ENCODE measurements around the gene CALCOCO2. TPM values are rescaled to one million over a fixed set of nuclear protein-coding genes. Genes with fewer than 3 reads are reported as not detected.
"Not testable (repeated sequence)": the region's sequence is repeated elsewhere in the genome, so short reads cannot be mapped to it uniquely, and the experiment has no call there.

CALCOCO2 gene
- total RNA-seq, 1 experiment from 2014 or later = 23.1 TPM

DNA sequence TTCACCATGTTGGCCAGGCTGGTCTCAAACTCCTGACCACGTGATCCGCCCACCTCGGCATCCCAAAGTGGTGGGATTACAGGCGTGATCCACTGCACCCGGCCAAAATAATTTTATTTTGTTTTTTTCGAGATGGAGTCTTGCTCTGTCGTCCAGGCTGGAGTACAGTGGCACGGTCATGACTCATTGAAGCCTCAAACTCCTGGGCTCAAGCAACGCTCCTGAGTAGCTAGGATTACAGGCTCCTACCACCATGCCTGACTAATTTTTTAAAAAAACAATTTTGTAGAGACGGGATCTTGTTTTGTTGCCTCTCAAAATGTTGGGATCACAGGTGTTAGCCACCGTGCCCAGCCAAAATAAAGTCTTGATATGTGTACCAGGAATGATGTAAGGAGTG is 11.4 kb upstream of the CALCOCO2 start:
- Histone ChIP-seq H3K9me3 (ENCODE audit: control insufficient read depth, low read depth, low read length) (no peaks in the 10 kb centered on the region), H3K27me3 (ENCODE audit: insufficient read depth, low read length) (no peaks in the 10 kb centered on the region), H3K23ac (ENCODE audit: insufficient read length, low read depth, low read length) (no peak overlapping the region), H3K79me2 (ENCODE audit: insufficient read depth, low read length) (no peaks in the 10 kb centered on the region), H3T11ph (ENCODE audit: low read length) (no peak overlapping the region), H3K9ac (ENCODE audit: extremely low read depth, insufficient read length, low read length) (no peak overlapping the region), H2BK12ac (ENCODE audit: insufficient read length, low read depth, low read length) (no peak overlapping the region), H3K79me1 (ENCODE audit: insufficient read depth, low read depth, low read length, poor library complexity, severe bottlenecking) (no peaks in the 10 kb centered on the region), H3K18ac (ENCODE audit: insufficient read length, low read depth, low read length) (no peak overlapping the region), H2AK5ac (ENCODE audit: insufficient read length, low read length) (no peak overlapping the region), H3K14ac (ENCODE audit: insufficient read depth, low read length) (no peak overlapping the region), H2AFZ (ENCODE audit: low read length) (no peak overlapping the region), H4K8ac (replicated peaks; ENCODE audit: insufficient read length, low read depth, low read length) (no peak overlapping the region), H3K4me1 (ENCODE audit: insufficient read depth, low read length) (peaks cover 7% of the 10 kb centered on the region; the same call in 1 of the 2 replicates), H3K27ac (ENCODE audit: insufficient read length, low read depth, low read length) (no peak overlapping the region), H2BK5ac (ENCODE audit: insufficient read length, low read length) (no peak overlapping the region), H3K23me2 (ENCODE audit: insufficient read length, low read depth, low read length, poor library complexity, severe bottlenecking) (no peaks in the 10 kb centered on the region), H3K4me2 (ENCODE audit: insufficient read depth, insufficient read length, low read length) (no peak overlapping the region), H4K20me1 (ENCODE audit: control insufficient read depth, insufficient read depth, insufficient read length) (no peaks in the 10 kb centered on the region), H2BK120ac (ENCODE audit: low read depth, low read length, poor library complexity, severe bottlenecking) (no peak overlapping the region), H4K5ac (ENCODE audit: insufficient read length, low read depth, low read length) (no peak overlapping the region), H4K91ac (ENCODE audit: insufficient read length, low read depth, low read length) (no peak overlapping the region), H2BK15ac (ENCODE audit: low read depth, low read length) (no peak overlapping the region), H3K4ac (ENCODE audit: low read depth, low read length) (no peak overlapping the region), H2BK20ac (ENCODE audit: low read depth, low read length, poor library complexity, severe bottlenecking) (no peak overlapping the region), H3K56ac (ENCODE audit: insufficient read length, low read depth, low read length) (no peak overlapping the region)
- H3K36me3 Mint-ChIP-seq (ENCODE audit: insufficient read depth in 1 of 3, low read depth in 3 of 3) = peaks cover 0 to 2% (median 0%) of the 10 kb centered on the region in 3 experiments; a peak in 1 of 7 replicates
- peaks cover 22% of the 10 kb centered on the region for H3K27me3 Mint-ChIP-seq (ENCODE audit: low read depth)
- no peak overlapping the region for H3K4me3 Mint-ChIP-seq
- peak overlapping the region in 1 of 3 experiments; percentile 98; a peak in 3 of 7 replicates for H3K27ac Mint-ChIP-seq
- no peak for DNase-seq
- no peaks in the 10 kb centered on the region for H3K9me3 Mint-ChIP-seq
- TF ChIP-seq, protein P1, sequence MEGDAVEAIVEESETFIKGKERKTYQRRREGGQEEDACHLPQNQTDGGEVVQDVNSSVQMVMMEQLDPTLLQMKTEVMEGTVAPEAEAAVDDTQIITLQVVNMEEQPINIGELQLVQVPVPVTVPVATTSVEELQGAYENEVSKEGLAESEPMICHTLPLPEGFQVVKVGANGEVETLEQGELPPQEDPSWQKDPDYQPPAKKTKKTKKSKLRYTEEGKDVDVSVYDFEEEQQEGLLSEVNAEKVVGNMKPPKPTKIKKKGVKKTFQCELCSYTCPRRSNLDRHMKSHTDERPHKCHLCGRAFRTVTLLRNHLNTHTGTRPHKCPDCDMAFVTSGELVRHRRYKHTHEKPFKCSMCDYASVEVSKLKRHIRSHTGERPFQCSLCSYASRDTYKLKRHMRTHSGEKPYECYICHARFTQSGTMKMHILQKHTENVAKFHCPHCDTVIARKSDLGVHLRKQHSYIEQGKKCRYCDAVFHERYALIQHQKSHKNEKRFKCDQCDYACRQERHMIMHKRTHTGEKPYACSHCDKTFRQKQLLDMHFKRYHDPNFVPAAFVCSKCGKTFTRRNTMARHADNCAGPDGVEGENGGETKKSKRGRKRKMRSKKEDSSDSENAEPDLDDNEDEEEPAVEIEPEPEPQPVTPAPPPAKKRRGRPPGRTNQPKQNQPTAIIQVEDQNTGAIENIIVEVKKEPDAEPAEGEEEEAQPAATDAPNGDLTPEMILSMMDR (conservative IDR thresholded peaks at IDR 0.05) = no peak
- no CpG with 5 or more reads among the region's 11 CpGs for WGBS (ENCODE audit: extremely low coverage, insufficient read length, low lambda C conversion rate)
- H3K4me1 Mint-ChIP-seq = peaks cover 23 to 43% of the 10 kb centered on the region in 2 experiments

DNA sequence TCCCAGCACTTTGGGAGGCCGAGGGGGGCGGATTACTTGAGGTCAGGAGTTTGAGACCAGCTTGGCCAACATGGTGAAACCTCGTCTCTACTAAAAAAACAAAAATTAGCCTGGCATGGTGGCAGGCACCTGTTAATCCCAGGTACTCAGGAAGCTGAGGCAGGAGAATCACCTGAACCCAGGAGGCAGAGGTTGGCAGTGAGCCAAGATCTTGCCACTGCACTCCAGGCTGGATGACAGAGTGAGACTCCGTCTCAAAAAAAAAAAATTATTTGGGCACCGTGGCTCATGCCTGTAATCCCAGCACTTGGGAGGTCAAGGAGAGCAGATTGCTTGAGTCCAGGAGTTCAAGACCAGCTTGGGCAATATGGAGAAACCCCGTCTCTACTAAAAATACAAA is 9.9 kb upstream of the CALCOCO2 start:
- not testable (repeated sequence) for H2BK15ac ChIP-seq (ENCODE audit: low read depth, low read length); H3K79me2 ChIP-seq (ENCODE audit: insufficient read depth, low read length); H3K56ac ChIP-seq (ENCODE audit: insufficient read length, low read depth, low read length); H3K79me1 ChIP-seq (ENCODE audit: insufficient read depth, low read depth, low read length, poor library complexity, severe bottlenecking); H3K14ac ChIP-seq (ENCODE audit: insufficient read depth, low read length); H3K9ac ChIP-seq (ENCODE audit: extremely low read depth, insufficient read length, low read length); H2AFZ ChIP-seq (ENCODE audit: low read length); H2BK20ac ChIP-seq (ENCODE audit: low read depth, low read length, poor library complexity, severe bottlenecking); H3T11ph ChIP-seq (ENCODE audit: low read length); H2BK12ac ChIP-seq (ENCODE audit: insufficient read length, low read depth, low read length); H4K20me1 ChIP-seq (ENCODE audit: control insufficient read depth, insufficient read depth, insufficient read length); H2BK5ac ChIP-seq (ENCODE audit: insufficient read length, low read length); H3K27me3 Mint-ChIP-seq (ENCODE audit: low read depth); H3K9me3 ChIP-seq (ENCODE audit: control insufficient read depth, low read depth, low read length); H3K18ac ChIP-seq (ENCODE audit: insufficient read length, low read depth, low read length); H3K27me3 ChIP-seq (ENCODE audit: insufficient read depth, low read length); H4K91ac ChIP-seq (ENCODE audit: insufficient read length, low read depth, low read length); H3K27ac ChIP-seq (ENCODE audit: insufficient read length, low read depth, low read length); H3K4ac ChIP-seq (ENCODE audit: low read depth, low read length); H2BK120ac ChIP-seq (ENCODE audit: low read depth, low read length, poor library complexity, severe bottlenecking); H3K4me2 ChIP-seq (ENCODE audit: insufficient read depth, insufficient read length, low read length); DNase-seq; H3K23me2 ChIP-seq (ENCODE audit: insufficient read length, low read depth, low read length, poor library complexity, severe bottlenecking); H4K5ac ChIP-seq (ENCODE audit: insufficient read length, low read depth, low read length); H4K8ac ChIP-seq (replicated peaks; ENCODE audit: insufficient read length, low read depth, low read length); H3K36me3 Mint-ChIP-seq (ENCODE audit: insufficient read depth in 1 of 3, low read depth in 3 of 3); H3K9me3 Mint-ChIP-seq; H3K4me1 ChIP-seq (ENCODE audit: insufficient read depth, low read length); H3K23ac ChIP-seq (ENCODE audit: insufficient read length, low read depth, low read length); H2AK5ac ChIP-seq (ENCODE audit: insufficient read length, low read length)
- Mint-ChIP-seq H3K27ac (peak overlapping the region in 1 of 3 experiments; percentile 27; a peak in 1 of 7 replicates), H3K4me1 (peaks cover 24 to 33% of the 10 kb centered on the region in 2 experiments), H3K4me3 (peak overlapping the region in 1 of 2 experiments; percentile 5; a peak in 2 of 5 replicates)
- WGBS (ENCODE audit: extremely low coverage, insufficient read length, low lambda C conversion rate) = no CpG with 5 or more reads among the region's 6 CpGs
